ENCODE results near the gene QRICH1. TPM values are rescaled to one million over a fixed set of nuclear protein-coding genes. Genes with fewer than 3 reads are reported as not detected.
A peak's percentile ranks its signal among the peaks of the same experiment; 100 is the strongest.

QRICH1 gene
- total and polyA plus RNA-seq, 2 of the 13 experiments (the other 11 are each of a cell fraction or from before 2014, with no cell fraction given): 52.6 to 102 TPM

GRCh38 chr3:49021813-49022687 lies 71.8 kb downstream of the QRICH1 start, which contains the start of gene NDUFAF3 (continued):
- TF ChIP-seq PRDM4 (CRISPR knock-in tag; IDR thresholded peaks at IDR 0.05; ENCODE audit: borderline replicate concordance) (no peak), SNAPC4 (CRISPR knock-in tag; IDR thresholded peaks at IDR 0.05) (no peak), JUNB (CRISPR knock-in tag; IDR thresholded peaks at IDR 0.05; ENCODE audit: borderline replicate concordance) (no peak), ZNF441 (CRISPR knock-in tag; IDR thresholded peaks at IDR 0.05; ENCODE audit: borderline replicate concordance) (no peak), NR2F2 (IDR thresholded peaks at IDR 0.05; ENCODE audit: borderline replicate concordance, low read depth) (peak; percentile 15; the same call in 1 of the 2 replicates), ZNF563 (CRISPR knock-in tag; IDR thresholded peaks at IDR 0.05) (peak; percentile 82), E2F5 (CRISPR knock-in tag; conservative IDR thresholded peaks at IDR 0.05) (peak; percentile 46; the same call in 1 of the 2 replicates), ZNF510 (CRISPR knock-in tag; IDR thresholded peaks at IDR 0.05; ENCODE audit: low read depth) (no peak), BHLHE40 (IDR thresholded peaks at IDR 0.05; ENCODE audit: low read length) (peak; percentile 39; the same call in 1 of the 2 replicates), ZNF354B (CRISPR knock-in tag; IDR thresholded peaks at IDR 0.05) (no peak), FOXK1 (CRISPR knock-in tag; IDR thresholded peaks at IDR 0.05; ENCODE audit: borderline replicate concordance, low read depth) (no peak), STAT5B (CRISPR knock-in tag; IDR thresholded peaks at IDR 0.05) (no peak; the same call in 1 of the 2 replicates), CAMTA2 (CRISPR knock-in tag; IDR thresholded peaks at IDR 0.05; ENCODE audit: borderline replicate concordance) (peak; percentile 93; the same call in 1 of the 2 replicates), CBX1 (IDR thresholded peaks at IDR 0.05; ENCODE audit: low read depth) (no peak), NFE2L2 (IDR thresholded peaks at IDR 0.05; ENCODE audit: low read length) (0 out of 2 replicates have a peak, but pooled peaks have one; percentile 7), GATA4 (IDR thresholded peaks at IDR 0.05; ENCODE audit: borderline replicate concordance, low read depth) (0 out of 2 replicates have a peak, but pooled peaks have one; percentile 21), TIGD3 (CRISPR knock-in tag; IDR thresholded peaks at IDR 0.05; ENCODE audit: borderline replicate concordance) (no peak)

All from HepG2 (cell line).